ENCODE results near the gene EED. TPM values are rescaled to one million over a fixed set of nuclear protein-coding genes. Genes with fewer than 3 reads are reported as not detected.

EED gene
- total and polyA plus RNA-seq, 9 of the 15 experiments (the other 6 are each of a cell fraction or from before 2014, with no cell fraction given), result 33.0 to 110 (median 55.1) TPM

GRCh38 chr11:86287468-86287796 is 42.9 kb downstream of the EED start:
- Histone ChIP-seq H3K27me3 (ENCODE audit: control insufficient read depth in 2 of 2, insufficient read depth in 2 of 2, low read length in 2 of 2) (no peaks in the 10 kb centered on the region), H3K4me3 (no peak overlapping the region), H3K9me1 (ENCODE audit: control insufficient read depth, insufficient read depth, low read length) (no peaks in the 10 kb centered on the region), H3K27ac (ENCODE audit: extremely low read depth, low read depth, low read length) (no peak overlapping the region), H3K36me3 (ENCODE audit: control insufficient read depth, insufficient read depth, low read length) (peaks cover 9% of the 10 kb centered on the region; the same call in 1 of the 3 replicates), H3K9me3 (replicated peaks; ENCODE audit: control insufficient read depth, insufficient read depth, low read depth, low read length) (no peaks in the 10 kb centered on the region), H3K4me1 (replicated peaks in 1 of 2; ENCODE audit: control insufficient read depth in 2 of 2, insufficient read depth in 2 of 2, low read length in 2 of 2) (no peaks in the 10 kb centered on the region; a peak in 1 of 5 replicates), H3K9ac (ENCODE audit: insufficient read depth in 1 of 2, low read depth in 2 of 2, low read length in 2 of 2) (no peak overlapping the region), H2AFZ (ENCODE audit: low read depth, low read length) (no peak overlapping the region), H3K4me2 (ENCODE audit: insufficient read depth, low read length) (no peak overlapping the region), H4K20me1 (replicated peaks; ENCODE audit: control insufficient read depth, insufficient read depth, low read length) (no peaks in the 10 kb centered on the region), H3K79me2 (ENCODE audit: control insufficient read depth, insufficient read depth, low read length) (no peaks in the 10 kb centered on the region)
- TF ChIP-seq HNRNPUL1 (IDR thresholded peaks at IDR 0.05; ENCODE audit: low read length) (no peak), BRD4 (IDR thresholded peaks at IDR 0.05) (no peak), TCF15 (CRISPR knock-in tag; IDR thresholded peaks at IDR 0.05) (no peak), SPI1 (IDR thresholded peaks at IDR 0.05; ENCODE audit: borderline replicate concordance, low read depth, low read length) (no peak), ZNF561 (CRISPR knock-in tag; conservative IDR thresholded peaks at IDR 0.05) (no peak), PTRF (tag; IDR thresholded peaks at IDR 0.05) (no peak), HDAC3 (IDR thresholded peaks at IDR 0.05; ENCODE audit: borderline replicate concordance, partially characterized antibody) (no peak), ZNF133 (CRISPR knock-in tag; IDR thresholded peaks at IDR 0.05) (no peak), ATF1 (CRISPR knock-in tag; IDR thresholded peaks at IDR 0.05) (no peak), ATF1 (tag; IDR thresholded peaks at IDR 0.05) (no peak)
- FAIRE-seq (no peak), ATAC-seq (no peak), DNase-seq (ENCODE audit: extremely low read depth in 1 of 4, low spot score in 3 of 4) (no peak)
- ChIA-PET POLR2A (no interaction called here), CTCF (ENCODE audit: low intra/inter-chr PET ratio) (no interaction called here)
- intact Hi-C loops (cut with micrococcal nuclease) (no loop called here), in situ Hi-C loops (cut with MboI) (no loop called here)
- 83% methylated on average over 2 of the region's 2 CpGs for WGBS (ENCODE audit: insufficient coverage, low coverage, missing lambda C conversion rate)
- BruUV-seq (replicated peaks), result no TSS peak
